ENCODE data around the gene ZC3H10.

Gene ZC3H10

GRCh38 chr12:56158029-56158925 is 40.2 kb downstream of the ZC3H10 start, which contains the start of gene MYL6:
MYL6 (plus strand) TSS chr12:56158359; CDS start chr12:56158402, 43 bp downstream.
- no peaks in the 10 kb centered on the region for H3K27me3 Mint-ChIP-seq
- H3K27ac Mint-ChIP-seq = peak within 1 kb of the TSS; percentile 98
- H3K4me3 Mint-ChIP-seq = peak within 1 kb of the TSS; percentile 93
- H3K36me3 Mint-ChIP-seq (ENCODE audit: low read depth) = peaks cover 67% of the 10 kb centered on the region
- H3K4me1 Mint-ChIP-seq (ENCODE audit: low read depth) = peaks cover 63% of the 10 kb centered on the region
- intact Hi-C loops (cut with micrococcal nuclease) = loop anchor here (1.0 to 2.0 kb wide), 3 partner anchors 30 to 39 kb away; partner anchors contain the start of genes ESYT1, SMARCC2 and ZC3H10
- H3K9me3 Mint-ChIP-seq = no peaks in the 10 kb centered on the region

GRCh38 chr12:56158926-56159461 is 40.9 kb downstream of the ZC3H10 start:
- peaks cover 74% of the 10 kb centered on the region for H3K36me3 Mint-ChIP-seq (ENCODE audit: low read depth)

GRCh38 chr12:56159482-56160192 is 41.6 kb downstream of the ZC3H10 start:
- Mint-ChIP-seq H3K4me3 (peak overlapping the region; percentile 93), H3K27me3 (no peaks in the 10 kb centered on the region), H3K36me3 (ENCODE audit: low read depth) (peaks cover 80% of the 10 kb centered on the region), H3K9me3 (no peaks in the 10 kb centered on the region), H3K27ac (peak overlapping the region; percentile 98), H3K4me1 (ENCODE audit: low read depth) (peaks cover 51% of the 10 kb centered on the region)
- intact Hi-C loops (cut with micrococcal nuclease) = loop anchor here (2.0 kb wide), 2 partner anchors 29 to 41 kb away; partner anchors contain the start of genes SMARCC2 and ZC3H10

More at GRCh38 chr12:56158926-56159461, 40.9 kb downstream of the ZC3H10 start:
- H3K27me3 Mint-ChIP-seq = no peaks in the 10 kb centered on the region
- peaks cover 56% of the 10 kb centered on the region for H3K4me1 Mint-ChIP-seq (ENCODE audit: low read depth)
- intact Hi-C loops (cut with micrococcal nuclease) = loop anchor here (1.0 to 2.0 kb wide), 3 partner anchors 30 to 40 kb away; partner anchors contain the start of genes ESYT1, SMARCC2 and ZC3H10
- H3K9me3 Mint-ChIP-seq = no peaks in the 10 kb centered on the region
- peak overlapping the region; percentile 98 for H3K27ac Mint-ChIP-seq
- peak overlapping the region; percentile 93 for H3K4me3 Mint-ChIP-seq

- Mint-ChIP-seq H3K36me3 (ENCODE audit: low read depth) (peaks cover 86% of the 10 kb centered on the region), H3K9me3 (no peaks in the 10 kb centered on the region), H3K27me3 (no peaks in the 10 kb centered on the region), H3K4me3 (peak overlapping the region; percentile 93), H3K4me1 (ENCODE audit: low read depth) (peaks cover 47% of the 10 kb centered on the region), H3K27ac (peak overlapping the region; percentile 98)
- intact Hi-C loops (cut with micrococcal nuclease) = no loop called here
Observed at GRCh38 chr12:56160193-56160763, 42.2 kb downstream of the ZC3H10 start.

- H3K27me3 Mint-ChIP-seq = no peaks in the 10 kb centered on the region
- no peaks in the 10 kb centered on the region for H3K9me3 Mint-ChIP-seq
- peak overlapping the region; percentile 93 for H3K4me3 Mint-ChIP-seq
- H3K4me1 Mint-ChIP-seq (ENCODE audit: low read depth) = peaks cover 47% of the 10 kb centered on the region
- intact Hi-C loops (cut with micrococcal nuclease) = no loop called here
- H3K27ac Mint-ChIP-seq = peak overlapping the region; percentile 98
- peaks cover 88% of the 10 kb centered on the region for H3K36me3 Mint-ChIP-seq (ENCODE audit: low read depth)
Observed at GRCh38 chr12:56160894-56161689, 43.0 kb downstream of the ZC3H10 start.

GRCh38 chr12:56161690-56162351 is 43.8 kb downstream of the ZC3H10 start:
- peak overlapping the region; percentile 60 for H3K27ac Mint-ChIP-seq
- peaks cover 95% of the 10 kb centered on the region for H3K36me3 Mint-ChIP-seq (ENCODE audit: low read depth)
- intact Hi-C loops (cut with micrococcal nuclease) = no loop called here
- H3K9me3 Mint-ChIP-seq = no peaks in the 10 kb centered on the region
- H3K27me3 Mint-ChIP-seq = no peaks in the 10 kb centered on the region
- H3K4me1 Mint-ChIP-seq (ENCODE audit: low read depth) = peaks cover 47% of the 10 kb centered on the region
- H3K4me3 Mint-ChIP-seq = no peak overlapping the region

GRCh38 chr12:56162468-56163290 is 44.6 kb downstream of the ZC3H10 start:
- no peaks in the 10 kb centered on the region for H3K27me3 Mint-ChIP-seq
- intact Hi-C loops (cut with micrococcal nuclease) = no loop called here
- H3K4me3 Mint-ChIP-seq = no peak overlapping the region
- H3K27ac Mint-ChIP-seq = no peak overlapping the region
- H3K9me3 Mint-ChIP-seq = no peaks in the 10 kb centered on the region
- H3K36me3 Mint-ChIP-seq (ENCODE audit: low read depth) = peaks cover 100% of the 10 kb centered on the region
- peaks cover 40% of the 10 kb centered on the region for H3K4me1 Mint-ChIP-seq (ENCODE audit: low read depth)

GRCh38 chr12:56163533-56164344 is 45.7 kb downstream of the ZC3H10 start:
- no peak overlapping the region for H3K4me3 Mint-ChIP-seq
- H3K4me1 Mint-ChIP-seq (ENCODE audit: low read depth) = peaks cover 37% of the 10 kb centered on the region
- no peaks in the 10 kb centered on the region for H3K9me3 Mint-ChIP-seq
- peaks cover 100% of the 10 kb centered on the region for H3K36me3 Mint-ChIP-seq (ENCODE audit: low read depth)
- no peaks in the 10 kb centered on the region for H3K27me3 Mint-ChIP-seq
- intact Hi-C loops (cut with micrococcal nuclease) = no loop called here
- peak overlapping the region; percentile 23 for H3K27ac Mint-ChIP-seq

- H3K4me1 Mint-ChIP-seq (ENCODE audit: low read depth) = peaks cover 31% of the 10 kb centered on the region
- H3K4me3 Mint-ChIP-seq = no peak overlapping the region
- intact Hi-C loops (cut with micrococcal nuclease) = no loop called here
- peaks cover 100% of the 10 kb centered on the region for H3K36me3 Mint-ChIP-seq (ENCODE audit: low read depth)
- H3K9me3 Mint-ChIP-seq = no peaks in the 10 kb centered on the region
- H3K27ac Mint-ChIP-seq = no peak overlapping the region
- no peaks in the 10 kb centered on the region for H3K27me3 Mint-ChIP-seq
Observed at GRCh38 chr12:56164345-56164729, 46.3 kb downstream of the ZC3H10 start.

- Mint-ChIP-seq H3K9me3 (no peaks in the 10 kb centered on the region), H3K27ac (no peak overlapping the region), H3K4me3 (no peak overlapping the region), H3K36me3 (ENCODE audit: low read depth) (peaks cover 100% of the 10 kb centered on the region), H3K4me1 (ENCODE audit: low read depth) (peaks cover 20% of the 10 kb centered on the region), H3K27me3 (no peaks in the 10 kb centered on the region)
- intact Hi-C loops (cut with micrococcal nuclease) = no loop called here
Observed at GRCh38 chr12:56165369-56165768, 47.3 kb downstream of the ZC3H10 start.

GRCh38 chr12:56169229-56169759 is 51.2 kb downstream of the ZC3H10 start:
- Mint-ChIP-seq H3K27me3 (no peaks in the 10 kb centered on the region), H3K4me1 (ENCODE audit: low read depth) (no peaks in the 10 kb centered on the region), H3K9me3 (no peaks in the 10 kb centered on the region), H3K27ac (no peak overlapping the region), H3K4me3 (no peak overlapping the region), H3K36me3 (ENCODE audit: low read depth) (peaks cover 100% of the 10 kb centered on the region)
- intact Hi-C loops (cut with micrococcal nuclease) = no loop called here

All from dendritic cell treated with granulocyte-macrophage colony-stimulating factor and Interleukin-4, amounts not matched to agents 40 ng/mL and 50 ng/mL, for 4 days (primary cell).